GM23338 (cell line): ENCODE data around the gene SDHAF2. TPM values are rescaled to one million over a fixed set of nuclear protein-coding genes. Genes with fewer than 3 reads are reported as not detected.

ENCODE experiments used
- ATAC-seq: fragments of 200-7000 bp; cut with Tn5 transposase; 3 replicates; pipeline ENCODE4 v1.9.1; 2020
- DNase-seq: peaks from one replicate; pipeline ENCODE4 v3.0.0-alpha.2; 2015; ENCODE audit warnings: low spot score
- H2AFZ ChIP-seq: fragments of 200-600 bp; sonication (generic); 2 replicates; pipeline ENCODE4 v1.8.0; 2016; ENCODE audit warnings: antibody characterized with exemption, mild to moderate bottlenecking, moderate library complexity
- H3F3A ChIP-seq: fragments of 200-600 bp; sonication (generic); replicated peaks from 2 replicates; pipeline ENCODE4 v1.8.0; 2017; ENCODE audit warnings: antibody characterized with exemption, mixed run types, low read depth
- H3K27ac ChIP-seq: fragments of 200-600 bp; sonication (generic); 2 replicates; pipeline ENCODE4 v1.6.1; 2016; ENCODE audit warnings: low read depth
- H3K27me3 ChIP-seq: fragments of 200-600 bp; sonication (generic); 2 replicates; pipeline ENCODE4 v1.8.0; 2016; ENCODE audit warnings: mild to moderate bottlenecking, mixed run types, moderate library complexity; ENCODE audit not compliant: insufficient read depth
- H3K36me3 ChIP-seq: fragments of 200-600 bp; sonication (generic); 2 replicates; pipeline ENCODE4 v1.8.0; 2016; ENCODE audit warnings: mild to moderate bottlenecking; ENCODE audit not compliant: insufficient read depth
- H3K4me1 ChIP-seq: fragments of 200-600 bp; sonication (generic); 2 replicates; pipeline ENCODE4 v1.8.0; 2016; ENCODE audit warnings: mild to moderate bottlenecking, moderate library complexity; ENCODE audit not compliant: insufficient read depth
- H3K4me2 ChIP-seq: fragments of 200-600 bp; sonication (generic); 2 replicates; pipeline ENCODE4 v1.7.1; 2017; ENCODE audit warnings: mixed run types
- H3K4me3 ChIP-seq: fragments of 200-600 bp; sonication (generic); 2 replicates; pipeline ENCODE4 v1.6.1; 2016; ENCODE audit warnings: mixed run types
- H3K79me2 ChIP-seq: fragments of 200-600 bp; sonication (generic); replicated peaks from 2 replicates; pipeline ENCODE4 v1.8.0; 2017; ENCODE audit warnings: mild to moderate bottlenecking; ENCODE audit not compliant: insufficient read depth
- H3K9me2 ChIP-seq: fragments of 200-600 bp; sonication (generic); 2 replicates; pipeline ENCODE4 v1.8.0; 2017; ENCODE audit not compliant: insufficient read depth
- H4K20me1 ChIP-seq: fragments of 200-600 bp; sonication (generic); replicated peaks from 2 replicates; pipeline ENCODE4 v1.8.0; 2017; ENCODE audit warnings: mild to moderate bottlenecking; ENCODE audit not compliant: insufficient read depth
- H3K27ac Mint-ChIP-seq: 2 replicates; pipeline ENCODE4 v1.8.0; 2020; ENCODE audit warnings: inconsistent platforms, mild to moderate bottlenecking, moderate library complexity, mixed read lengths
- H3K27me3 Mint-ChIP-seq: 3 replicates; pipeline ENCODE4 v1.8.0; 2022; ENCODE audit warnings: low read depth, mild to moderate bottlenecking, moderate library complexity, mixed read lengths, inconsistent platforms; ENCODE audit not compliant: insufficient read depth, poor library complexity
- H3K36me3 Mint-ChIP-seq: 3 replicates; pipeline ENCODE4 v1.8.0; 2021; ENCODE audit warnings: low read depth, mild to moderate bottlenecking, inconsistent platforms, moderate library complexity, mixed read lengths
- H3K4me1 Mint-ChIP-seq: 3 replicates; pipeline ENCODE4 v1.8.0; 2020; ENCODE audit warnings: mild to moderate bottlenecking, inconsistent platforms, mixed read lengths
- H3K4me3 Mint-ChIP-seq: 3 replicates; pipeline ENCODE4 v1.8.0; 2021; ENCODE audit warnings: moderate library complexity, mild to moderate bottlenecking, inconsistent platforms, mixed read lengths
- H3K9me3 Mint-ChIP-seq: 3 replicates; pipeline ENCODE4 v1.8.0; 2020; ENCODE audit warnings: moderate library complexity, mild to moderate bottlenecking, inconsistent platforms, mixed read lengths
- CREB1 ChIP-seq: fragments of 250-450 bp; sonication (Bioruptor Pico); IDR thresholded peaks from 2 replicates; pipeline ENCODE4 v1.5.0; 2020; ENCODE audit warnings: low read depth, mild to moderate bottlenecking, moderate library complexity
- EZH2 ChIP-seq: fragments of 200-600 bp; sonication (generic); IDR thresholded peaks from one replicate; pipeline ENCODE4 v1.8.0; 2017; ENCODE audit warnings: antibody characterized with exemption, mild to moderate bottlenecking, low read depth; ENCODE audit not compliant: unreplicated experiment
- JUNB ChIP-seq: IDR thresholded peaks from one replicate; pipeline ENCODE4 v1.6.1; 2016; ENCODE audit warnings: antibody characterized with exemption; ENCODE audit not compliant: unreplicated experiment
- NANOG ChIP-seq: IDR thresholded peaks from 2 replicates; pipeline ENCODE4 v1.6.1; 2016; ENCODE audit warnings: antibody characterized with exemption, borderline replicate concordance
- POLR2AphosphoS5 ChIP-seq: IDR thresholded peaks from 2 replicates; pipeline ENCODE4 v1.6.1; 2016; ENCODE audit warnings: antibody characterized with exemption, low read depth
- STAT1 ChIP-seq: IDR thresholded peaks from one replicate; pipeline ENCODE4 v1.6.1; 2016; ENCODE audit warnings: antibody characterized with exemption; ENCODE audit not compliant: unreplicated experiment
- ZNF114 ChIP-seq: fragments of 250-450 bp; sonication (Bioruptor Pico); IDR thresholded peaks from 2 replicates; pipeline ENCODE4 v1.5.0; 2020; ENCODE audit warnings: mild to moderate bottlenecking, moderate library complexity
- ZNF331 ChIP-seq: fragments of 250-450 bp; sonication (Bioruptor Pico); IDR thresholded peaks from 2 replicates; pipeline ENCODE4 v1.5.0; 2020; ENCODE audit warnings: low read depth, mild to moderate bottlenecking, moderate library complexity
- polyA plus RNA-seq: library from polyadenylated mRNA; unstranded; fragments of >200 nt; fragmentation: Nextera tagmentation; extraction: Ambion mirVana; gene quantifications from 2 replicates; pipeline ENCODE4 v1.2.1, GENCODE V29; 2016
- total RNA-seq: library from RNA; depleted of rRNA; stranded (reverse); fragments of >200 nt; shearing (Covaris generic); gene quantifications from 2 replicates; pipeline ENCODE4 v1.2.3, GENCODE V29; 2014
- TF ChIP-seq, protein P1 (sequence below), 2 experiments: fragments of 200-600 bp in 1 of 2; sonication (generic) in 1 of 2; conservative IDR thresholded peaks; 2 replicates each; pipeline versions ENCODE4 v1.5.1 to v1.6.1; 2016 to 2017; ENCODE audit warnings: antibody characterized with exemption in 2 of 2, low read depth in 2 of 2, mild to moderate bottlenecking in 2 of 2, moderate library complexity in 1 of 2
- TF ChIP-seq, protein P2 (sequence below): IDR thresholded peaks from 2 replicates; pipeline ENCODE4 v1.6.1; 2016; ENCODE audit warnings: antibody characterized with exemption

The SDHAF2 gene
- total and polyA plus RNA-seq, 2 experiments from 2014 or later: 53.8 to 57.0 TPM

DNA sequence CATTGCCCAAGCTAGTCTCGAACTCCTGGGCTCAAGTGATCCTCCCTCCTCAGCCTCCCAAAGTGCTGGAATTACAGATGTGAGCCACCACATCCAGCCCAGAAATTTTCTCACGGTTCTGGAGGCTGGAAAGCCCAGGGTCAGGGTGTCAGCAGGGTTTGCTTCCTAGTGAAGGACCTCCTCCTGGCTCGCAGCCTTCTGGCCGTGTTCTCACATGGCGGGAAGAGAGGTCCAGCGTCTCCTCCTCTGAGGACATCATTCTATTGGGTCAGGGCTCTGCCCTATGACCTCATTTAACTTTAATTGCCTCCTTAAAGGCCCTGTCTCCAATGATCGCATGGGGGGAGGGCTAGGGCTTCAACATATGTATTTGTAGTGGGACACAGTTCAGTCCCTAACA, 38.1 kb downstream of the SDHAF2 start:
- no peaks in the 10 kb centered on the region for H3K4me1 ChIP-seq
- H3K4me1 Mint-ChIP-seq: no peaks in the 10 kb centered on the region; the same call in 2 of the 3 replicates
- ATAC-seq (no peak), DNase-seq (no peak)
- no peak overlapping the region for H3K4me3 Mint-ChIP-seq
- H3K9me2 ChIP-seq: no peaks in the 10 kb centered on the region
- H4K20me1 ChIP-seq: peaks cover 3% of the 10 kb centered on the region; the same call in 1 of the 2 replicates
- H3K79me2 ChIP-seq: no peaks in the 10 kb centered on the region
- no peak overlapping the region for H3K27ac Mint-ChIP-seq
- TF ChIP-seq, protein P1, sequence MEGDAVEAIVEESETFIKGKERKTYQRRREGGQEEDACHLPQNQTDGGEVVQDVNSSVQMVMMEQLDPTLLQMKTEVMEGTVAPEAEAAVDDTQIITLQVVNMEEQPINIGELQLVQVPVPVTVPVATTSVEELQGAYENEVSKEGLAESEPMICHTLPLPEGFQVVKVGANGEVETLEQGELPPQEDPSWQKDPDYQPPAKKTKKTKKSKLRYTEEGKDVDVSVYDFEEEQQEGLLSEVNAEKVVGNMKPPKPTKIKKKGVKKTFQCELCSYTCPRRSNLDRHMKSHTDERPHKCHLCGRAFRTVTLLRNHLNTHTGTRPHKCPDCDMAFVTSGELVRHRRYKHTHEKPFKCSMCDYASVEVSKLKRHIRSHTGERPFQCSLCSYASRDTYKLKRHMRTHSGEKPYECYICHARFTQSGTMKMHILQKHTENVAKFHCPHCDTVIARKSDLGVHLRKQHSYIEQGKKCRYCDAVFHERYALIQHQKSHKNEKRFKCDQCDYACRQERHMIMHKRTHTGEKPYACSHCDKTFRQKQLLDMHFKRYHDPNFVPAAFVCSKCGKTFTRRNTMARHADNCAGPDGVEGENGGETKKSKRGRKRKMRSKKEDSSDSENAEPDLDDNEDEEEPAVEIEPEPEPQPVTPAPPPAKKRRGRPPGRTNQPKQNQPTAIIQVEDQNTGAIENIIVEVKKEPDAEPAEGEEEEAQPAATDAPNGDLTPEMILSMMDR (conservative IDR thresholded peaks at IDR 0.05; ENCODE audit: low read depth in 2 of 2): no peak
- no peak for TF ChIP-seq EZH2
- no peak for TF ChIP-seq ZNF114 (CRISPR knock-in tag)
- TF ChIP-seq, protein P2, sequence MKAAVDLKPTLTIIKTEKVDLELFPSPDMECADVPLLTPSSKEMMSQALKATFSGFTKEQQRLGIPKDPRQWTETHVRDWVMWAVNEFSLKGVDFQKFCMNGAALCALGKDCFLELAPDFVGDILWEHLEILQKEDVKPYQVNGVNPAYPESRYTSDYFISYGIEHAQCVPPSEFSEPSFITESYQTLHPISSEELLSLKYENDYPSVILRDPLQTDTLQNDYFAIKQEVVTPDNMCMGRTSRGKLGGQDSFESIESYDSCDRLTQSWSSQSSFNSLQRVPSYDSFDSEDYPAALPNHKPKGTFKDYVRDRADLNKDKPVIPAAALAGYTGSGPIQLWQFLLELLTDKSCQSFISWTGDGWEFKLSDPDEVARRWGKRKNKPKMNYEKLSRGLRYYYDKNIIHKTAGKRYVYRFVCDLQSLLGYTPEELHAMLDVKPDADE: no peak
- no peak for TF ChIP-seq ZNF331 (CRISPR knock-in tag)
- no peak for TF ChIP-seq NANOG
- no peaks in the 10 kb centered on the region for H3K36me3 ChIP-seq
- peaks cover 6% of the 10 kb centered on the region for H3K27me3 Mint-ChIP-seq
- no peak overlapping the region for H2AFZ ChIP-seq
- H3K27ac ChIP-seq: no peak overlapping the region
- no peaks in the 10 kb centered on the region for H3F3A ChIP-seq
- no peak overlapping the region for H3K4me2 ChIP-seq
- H3K27me3 ChIP-seq: no peaks in the 10 kb centered on the region
- H3K4me3 ChIP-seq: no peak overlapping the region
- no peaks in the 10 kb centered on the region for H3K9me3 Mint-ChIP-seq
- peaks cover 7% of the 10 kb centered on the region; the same call in 1 of the 3 replicates for H3K36me3 Mint-ChIP-seq

DNA sequence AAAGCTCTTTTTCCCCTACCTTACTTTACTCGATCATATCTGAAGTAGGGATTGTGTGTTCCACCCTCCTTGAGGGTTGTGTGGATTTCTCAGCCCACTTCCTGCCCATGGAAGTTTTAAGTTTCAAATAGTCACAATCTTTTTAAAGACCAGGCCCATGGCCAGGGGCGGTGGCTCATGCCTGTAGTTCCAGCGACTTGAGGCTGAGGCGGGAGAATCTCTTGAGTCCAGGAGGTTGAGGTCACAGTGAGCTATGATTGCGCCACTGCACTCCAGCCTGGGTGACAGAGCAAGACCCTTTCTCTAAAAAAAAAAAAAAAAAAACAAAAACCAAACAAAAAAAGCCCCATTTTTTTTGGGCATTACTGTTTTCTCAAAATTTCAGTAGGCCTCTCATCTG, 42.4 kb downstream of the SDHAF2 start:
- no peak overlapping the region for H3K27ac Mint-ChIP-seq
- Histone ChIP-seq H2AFZ (no peak overlapping the region), H3K4me2 (no peak overlapping the region), H3F3A (0 out of 2 replicates have a peak, but pooled peaks cover 2% of the 10 kb centered on the region), H3K27ac (no peak overlapping the region), H3K4me1 (no peaks in the 10 kb centered on the region), H3K9me2 (no peaks in the 10 kb centered on the region), H3K36me3 (no peaks in the 10 kb centered on the region), H3K4me3 (no peak overlapping the region), H4K20me1 (peaks cover 3% of the 10 kb centered on the region; the same call in 1 of the 2 replicates), H3K27me3 (no peaks in the 10 kb centered on the region), H3K79me2 (no peaks in the 10 kb centered on the region)
- TF ChIP-seq, protein P2: no peak
- TF ChIP-seq ZNF331 (CRISPR knock-in tag) (no peak), CREB1 (CRISPR knock-in tag) (no peak), JUNB (no peak), POLR2AphosphoS5 (no peak), EZH2 (no peak), STAT1 (no peak), ZNF114 (CRISPR knock-in tag) (no peak)
- TF ChIP-seq, protein P1 (conservative IDR thresholded peaks at IDR 0.05; ENCODE audit: low read depth in 2 of 2): no peak
- H3K27me3 Mint-ChIP-seq: peaks cover 4% of the 10 kb centered on the region
- H3K36me3 Mint-ChIP-seq: peaks cover 4% of the 10 kb centered on the region; the same call in 2 of the 3 replicates
- no peak for DNase-seq
- H3K4me3 Mint-ChIP-seq: no peak overlapping the region
- ATAC-seq: no peak
- no peaks in the 10 kb centered on the region; the same call in 2 of the 3 replicates for H3K4me1 Mint-ChIP-seq
- H3K9me3 Mint-ChIP-seq: no peaks in the 10 kb centered on the region
